ENCODE data around the gene GRK5.

GRK5 gene

DNA sequence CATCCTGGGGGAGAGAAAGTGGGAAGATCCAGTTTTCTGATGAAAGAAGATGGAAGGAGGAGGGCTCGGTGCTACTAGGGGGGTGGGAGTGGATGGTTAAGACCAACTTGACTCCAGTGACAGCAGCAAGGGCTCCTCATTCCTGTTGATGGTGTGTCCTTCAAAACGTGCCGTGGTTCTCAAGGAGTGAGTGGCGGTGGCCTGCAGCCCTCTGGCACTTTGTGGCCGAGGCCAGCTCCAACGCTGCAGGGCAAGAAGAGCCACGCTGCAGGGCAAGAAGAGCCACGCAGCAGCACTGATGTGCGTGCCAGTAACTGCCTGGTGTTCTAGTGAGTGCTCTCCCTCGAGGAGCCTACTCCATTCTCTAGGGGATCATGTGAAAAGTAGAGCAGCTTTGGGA lies 72.1 kb downstream of the GRK5 start:
- H3K9me3 ChIP-seq (ENCODE audit: insufficient read depth, low read length, severe bottlenecking) = no peaks in the 10 kb centered on the region
- H2AFZ ChIP-seq (ENCODE audit: low read depth, low read length) = no peak overlapping the region
- H3K27me3 ChIP-seq (ENCODE audit: insufficient read depth, low read length, poor library complexity) = no peaks in the 10 kb centered on the region
- H3K9ac ChIP-seq (ENCODE audit: low read depth, low read length) = no peak overlapping the region
- peaks cover 5% of the 10 kb centered on the region for H3K4me1 ChIP-seq (ENCODE audit: insufficient read depth, low read length)
- H3K79me2 ChIP-seq (ENCODE audit: insufficient read depth, low read length) = peaks cover 12% of the 10 kb centered on the region; the same call in 1 of the 2 replicates
- H3K36me3 ChIP-seq (ENCODE audit: insufficient read depth, low read length) = no peaks in the 10 kb centered on the region
- TF ChIP-seq, protein P1, sequence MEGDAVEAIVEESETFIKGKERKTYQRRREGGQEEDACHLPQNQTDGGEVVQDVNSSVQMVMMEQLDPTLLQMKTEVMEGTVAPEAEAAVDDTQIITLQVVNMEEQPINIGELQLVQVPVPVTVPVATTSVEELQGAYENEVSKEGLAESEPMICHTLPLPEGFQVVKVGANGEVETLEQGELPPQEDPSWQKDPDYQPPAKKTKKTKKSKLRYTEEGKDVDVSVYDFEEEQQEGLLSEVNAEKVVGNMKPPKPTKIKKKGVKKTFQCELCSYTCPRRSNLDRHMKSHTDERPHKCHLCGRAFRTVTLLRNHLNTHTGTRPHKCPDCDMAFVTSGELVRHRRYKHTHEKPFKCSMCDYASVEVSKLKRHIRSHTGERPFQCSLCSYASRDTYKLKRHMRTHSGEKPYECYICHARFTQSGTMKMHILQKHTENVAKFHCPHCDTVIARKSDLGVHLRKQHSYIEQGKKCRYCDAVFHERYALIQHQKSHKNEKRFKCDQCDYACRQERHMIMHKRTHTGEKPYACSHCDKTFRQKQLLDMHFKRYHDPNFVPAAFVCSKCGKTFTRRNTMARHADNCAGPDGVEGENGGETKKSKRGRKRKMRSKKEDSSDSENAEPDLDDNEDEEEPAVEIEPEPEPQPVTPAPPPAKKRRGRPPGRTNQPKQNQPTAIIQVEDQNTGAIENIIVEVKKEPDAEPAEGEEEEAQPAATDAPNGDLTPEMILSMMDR (IDR thresholded peaks at IDR 0.05; ENCODE audit: borderline replicate concordance, extremely low read depth, low read length, poor library complexity, severe bottlenecking) = no peak
- TF ChIP-seq EZH2 (IDR thresholded peaks at IDR 0.05; ENCODE audit: borderline replicate concordance, low read depth, low read length, severe bottlenecking) = no peak
- H3K27ac ChIP-seq (ENCODE audit: low read length) = no peak overlapping the region
- no peak overlapping the region for H3K4me3 ChIP-seq (ENCODE audit: low read depth in 1 of 2, low read length in 2 of 2)
- ATAC-seq (ENCODE audit: insufficient read depth, low read depth) (no peak), DNase-seq (no peak)
- peaks cover 33% of the 10 kb centered on the region for H4K20me1 ChIP-seq (ENCODE audit: insufficient read depth, low read length)
- no peak overlapping the region for H3K4me2 ChIP-seq (ENCODE audit: insufficient read depth, low read length)

DNA sequence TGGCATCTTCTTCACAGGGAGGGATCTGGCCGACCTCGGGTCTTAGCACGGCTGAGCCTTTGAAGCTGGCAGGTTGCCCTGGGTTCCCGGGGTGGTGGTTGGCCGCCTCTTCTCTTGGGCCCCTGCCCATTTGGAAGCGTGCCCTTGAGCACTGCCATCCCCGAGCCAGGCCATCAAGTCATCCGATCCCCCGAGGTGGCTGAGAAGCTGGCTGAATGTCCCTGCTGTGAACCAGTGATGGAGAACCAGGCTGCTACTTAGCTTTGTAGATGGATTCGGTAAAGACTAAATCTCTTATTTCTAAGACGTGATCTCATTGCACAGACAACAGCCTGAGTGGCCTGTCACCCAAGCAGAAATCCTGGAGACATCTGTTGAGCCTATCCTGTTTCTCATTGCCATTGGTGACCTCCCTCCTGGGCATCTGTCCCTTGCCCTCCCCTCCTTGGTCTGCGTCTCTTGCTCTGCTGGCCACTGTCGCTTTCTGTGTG lies 74.3 kb downstream of the GRK5 start:
- no peak overlapping the region for H3K9ac ChIP-seq (ENCODE audit: low read depth, low read length)

DNA sequence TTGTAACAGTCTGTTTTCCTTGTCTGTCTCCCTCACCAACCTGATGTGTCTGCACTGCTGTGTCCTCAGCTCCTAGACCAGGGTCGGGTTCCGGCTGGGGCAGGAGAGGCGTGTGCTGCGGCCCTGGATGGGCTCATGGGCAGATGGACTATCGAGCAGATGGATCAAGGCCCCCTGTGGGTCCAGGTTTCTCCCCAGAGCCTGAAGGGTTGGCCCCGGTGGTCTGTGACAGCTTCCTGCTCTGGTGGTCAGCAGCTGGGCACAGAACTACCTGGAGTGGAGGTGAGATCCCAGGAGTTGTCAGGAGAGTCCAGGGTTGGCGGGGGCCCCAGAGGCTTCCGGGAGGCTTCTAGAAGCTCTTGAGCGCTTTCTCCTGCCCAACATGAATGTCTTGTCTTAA lies 75.1 kb downstream of the GRK5 start:
- no peaks in the 10 kb centered on the region for H3K27me3 ChIP-seq (ENCODE audit: insufficient read depth, low read length, poor library complexity)
- H3K9me3 ChIP-seq (ENCODE audit: insufficient read depth, low read length, severe bottlenecking) = no peaks in the 10 kb centered on the region
- H3K27ac ChIP-seq (ENCODE audit: low read length) = no peak overlapping the region
- H4K20me1 ChIP-seq (ENCODE audit: insufficient read depth, low read length) = peaks cover 31% of the 10 kb centered on the region
- peaks cover 10% of the 10 kb centered on the region; the same call in 1 of the 2 replicates for H3K79me2 ChIP-seq (ENCODE audit: insufficient read depth, low read length)
- ATAC-seq (ENCODE audit: insufficient read depth, low read depth) = no peak
- H3K4me2 ChIP-seq (ENCODE audit: insufficient read depth, low read length) = no peak overlapping the region
- no peak for DNase-seq
- no peak overlapping the region for H2AFZ ChIP-seq (ENCODE audit: low read depth, low read length)
- H3K4me3 ChIP-seq (ENCODE audit: low read depth in 1 of 2, low read length in 2 of 2) = no peak overlapping the region
- peaks cover 27% of the 10 kb centered on the region for H3K4me1 ChIP-seq (ENCODE audit: insufficient read depth, low read length)
- TF ChIP-seq EZH2 (IDR thresholded peaks at IDR 0.05; ENCODE audit: borderline replicate concordance, low read depth, low read length, severe bottlenecking) = no peak
- TF ChIP-seq, protein P1 (IDR thresholded peaks at IDR 0.05; ENCODE audit: borderline replicate concordance, extremely low read depth, low read length, poor library complexity, severe bottlenecking) = no peak
- no peak overlapping the region for H3K9ac ChIP-seq (ENCODE audit: low read depth, low read length)
- H3K36me3 ChIP-seq (ENCODE audit: insufficient read depth, low read length) = no peaks in the 10 kb centered on the region

More for the DNA sequence above, 74.3 kb downstream of the GRK5 start:
- DNase-seq (no peak), ATAC-seq (ENCODE audit: insufficient read depth, low read depth) (no peak)
- Histone ChIP-seq H3K27me3 (ENCODE audit: insufficient read depth, low read length, poor library complexity) (no peaks in the 10 kb centered on the region), H3K79me2 (ENCODE audit: insufficient read depth, low read length) (peaks cover 10% of the 10 kb centered on the region; the same call in 1 of the 2 replicates), H3K36me3 (ENCODE audit: insufficient read depth, low read length) (no peaks in the 10 kb centered on the region), H4K20me1 (ENCODE audit: insufficient read depth, low read length) (peaks cover 32% of the 10 kb centered on the region), H3K4me1 (ENCODE audit: insufficient read depth, low read length) (peaks cover 27% of the 10 kb centered on the region), H3K4me2 (ENCODE audit: insufficient read depth, low read length) (no peak overlapping the region), H3K27ac (ENCODE audit: low read length) (no peak overlapping the region), H3K4me3 (ENCODE audit: low read depth in 1 of 2, low read length in 2 of 2) (no peak overlapping the region), H3K9me3 (ENCODE audit: insufficient read depth, low read length, severe bottlenecking) (no peaks in the 10 kb centered on the region), H2AFZ (ENCODE audit: low read depth, low read length) (no peak overlapping the region)
- TF ChIP-seq, protein P1 (IDR thresholded peaks at IDR 0.05; ENCODE audit: borderline replicate concordance, extremely low read depth, low read length, poor library complexity, severe bottlenecking) = no peak
- TF ChIP-seq EZH2 (IDR thresholded peaks at IDR 0.05; ENCODE audit: borderline replicate concordance, low read depth, low read length, severe bottlenecking) = no peak
